Head of caudate nucleus (tissue), 42 donors: ENCODE measurements around the gene ANKHD1.

ENCODE experiments used
- DNase-seq, 42 donors: peaks; one replicate each; pipeline versions ENCODE4 v3.0.0 to v3.0.0-alpha.2; 2020 to 2021; ENCODE audit warnings: mixed read lengths in 7 of 42
- intact Hi-C: fragments of 100-400 bp; cut with DNase I; formaldehyde crosslinking; loops from one replicate; pipeline ENCODE4 v1.15.0; 2022

Gene ANKHD1

DNA sequence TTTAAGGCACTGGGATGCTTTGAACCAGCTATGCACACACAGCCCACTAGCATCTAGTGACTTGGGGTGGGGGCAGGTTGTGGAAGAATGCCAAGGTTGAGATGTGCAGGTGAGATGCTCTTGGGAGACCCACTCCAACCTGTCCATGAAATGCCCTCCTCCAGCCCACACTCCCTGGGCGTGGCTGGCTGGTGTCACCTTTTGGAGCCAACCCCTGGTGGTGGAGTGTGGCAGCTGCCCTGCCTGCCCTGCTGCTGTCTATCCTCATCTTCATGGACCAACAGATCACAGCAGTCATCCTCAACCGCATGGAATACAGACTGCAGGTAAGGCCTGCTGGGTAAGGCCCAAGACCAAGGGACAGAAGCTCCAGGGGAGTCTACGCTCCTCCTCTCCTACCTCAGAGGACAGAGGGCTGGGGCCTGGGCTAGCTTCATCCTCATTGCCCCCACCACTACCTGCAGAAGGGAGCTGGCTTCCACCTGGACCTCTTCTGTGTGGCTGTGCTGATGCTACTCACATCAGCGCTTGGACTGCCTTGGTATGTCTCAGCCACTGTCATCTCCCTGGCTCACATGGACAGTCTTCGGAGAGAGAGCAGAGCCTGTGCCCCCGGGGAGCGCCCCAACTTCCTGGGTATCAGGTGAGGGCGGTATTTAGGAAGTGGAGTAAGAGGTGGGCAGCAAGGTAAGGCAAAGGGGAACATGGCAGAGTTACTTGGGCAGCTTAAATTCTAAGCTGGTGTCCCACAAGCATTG, 34.2 kb upstream of the ANKHD1 start:
- intact Hi-C loops = loop anchor here (10.0 kb wide), 1 partner anchor 337 kb away; the partner anchor contains the start of gene ZMAT2
- DNase-seq = no peak

DNA sequence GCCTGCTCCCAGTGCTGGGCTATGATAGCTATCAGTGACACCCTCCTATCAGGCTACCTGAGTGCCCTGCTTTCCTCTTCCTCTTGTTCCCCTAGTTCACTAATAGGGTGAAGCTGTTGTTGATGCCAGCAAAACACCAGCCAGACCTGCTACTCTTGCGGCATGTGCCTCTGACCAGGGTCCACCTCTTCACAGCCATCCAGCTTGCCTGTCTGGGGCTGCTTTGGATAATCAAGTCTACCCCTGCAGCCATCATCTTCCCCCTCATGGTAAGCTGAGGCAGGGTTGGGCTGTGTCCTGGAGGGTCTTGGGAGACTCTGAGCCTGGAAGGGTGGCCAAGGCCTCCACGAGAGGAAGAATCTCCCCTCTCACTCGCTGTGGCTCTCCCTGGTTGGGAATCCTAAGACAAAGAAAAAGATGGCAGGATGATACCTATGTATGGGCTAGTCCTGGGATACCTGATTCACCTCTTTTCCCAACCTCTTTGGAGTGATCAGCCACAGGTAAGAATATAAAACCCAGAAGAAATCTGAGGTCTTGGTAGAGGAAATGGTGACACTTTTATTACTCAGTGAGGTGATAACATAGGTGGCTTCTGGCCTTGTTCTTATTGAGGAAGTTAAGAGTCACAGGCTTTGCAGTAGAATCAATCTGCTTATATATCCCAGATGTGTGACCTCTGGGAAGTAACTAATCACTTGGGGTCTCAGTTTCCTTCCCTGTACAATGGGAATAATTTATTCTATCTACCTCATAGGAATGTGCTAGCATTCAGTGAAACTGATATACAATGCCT, 30.1 kb upstream of the ANKHD1 start:
- DNase-seq = no peak
- intact Hi-C loops = loop anchor here (10.0 kb wide), 1 partner anchor 273 kb away; the partner anchor contains the start of genes IK and NDUFA2

- DNase-seq = peak; percentile 33 to 87 (median 72)
- intact Hi-C loops = loop anchor here (10.0 kb wide), 1 partner anchor 272 kb away; the partner anchor contains the start of genes IK and NDUFA2
These were observed 28.6 kb upstream of the ANKHD1 start for GRCh38 chr5:140372971-140373487.

DNA sequence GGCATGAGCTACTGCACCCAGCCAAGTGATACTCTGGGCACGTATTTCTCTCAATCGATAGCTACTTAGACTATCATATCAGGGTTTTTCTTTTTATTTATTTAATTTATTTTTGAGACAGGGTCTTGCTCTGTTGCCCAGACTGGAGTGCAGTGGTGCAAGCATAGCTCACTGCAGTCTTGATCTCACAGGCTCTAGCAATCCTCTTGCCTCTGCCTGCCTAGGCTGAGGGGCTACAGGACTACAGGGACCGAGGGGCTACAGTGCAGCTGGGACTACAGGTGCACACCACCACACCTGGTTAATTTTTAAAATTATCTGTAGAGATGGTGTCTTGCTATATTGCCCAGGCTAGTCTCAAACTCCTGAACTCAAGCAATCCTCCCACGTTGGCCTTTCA, 20.3 kb upstream of the ANKHD1 start:
- intact Hi-C loops = no loop called here

DNA sequence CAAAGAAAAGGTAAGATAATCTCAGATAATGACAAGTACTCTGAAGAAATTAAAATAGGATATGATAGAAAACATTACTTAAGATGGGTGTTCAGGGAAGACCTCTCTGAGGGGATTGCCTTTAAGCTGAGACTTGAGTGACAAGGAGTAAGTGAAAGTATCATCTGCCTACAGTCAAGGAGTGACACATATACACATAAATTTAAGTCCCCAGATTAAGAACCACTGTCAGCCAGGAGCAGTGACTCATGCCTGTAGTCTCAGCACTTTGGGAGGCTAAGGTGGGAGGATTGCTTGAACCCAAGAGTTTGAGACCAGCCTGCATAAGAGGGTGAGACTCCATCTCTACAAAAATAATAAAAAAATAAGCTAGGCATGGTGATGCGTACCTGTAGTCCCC, 19.7 kb upstream of the ANKHD1 start:
- DNase-seq = no peak
- intact Hi-C loops = no loop called here

More for the DNA sequence above, 20.3 kb upstream of the ANKHD1 start:
- DNase-seq = no peak

GRCh38 chr5:140382866-140383265, 18.8 kb upstream of the ANKHD1 start:
- intact Hi-C loops = no loop called here
- DNase-seq = no peak

- intact Hi-C loops = no loop called here
- no peak for DNase-seq
These were observed 18.3 kb upstream of the ANKHD1 start for GRCh38 chr5:140383300-140383699.

GRCh38 chr5:140388052-140388451, 13.6 kb upstream of the ANKHD1 start:
- no peak for DNase-seq
- intact Hi-C loops = no loop called here

DNA sequence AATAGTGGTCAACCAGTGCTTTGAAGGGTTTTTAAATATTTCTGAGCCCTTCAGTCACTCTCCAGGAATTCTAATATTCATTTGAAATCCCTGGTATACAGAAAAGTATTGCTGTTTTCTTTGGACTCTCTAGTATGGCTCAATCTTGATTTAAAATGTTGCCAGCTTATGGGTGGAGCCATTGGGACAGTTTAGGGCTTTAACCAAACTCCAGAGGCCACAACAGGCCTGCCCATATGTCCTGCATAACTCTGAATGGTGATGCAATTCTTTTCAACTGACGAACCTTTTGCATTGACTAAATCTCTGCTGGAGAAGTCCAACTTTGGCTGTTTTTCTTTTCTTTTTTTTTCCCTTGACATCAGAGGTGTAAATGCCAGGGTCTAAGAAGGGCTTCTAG, 10.3 kb upstream of the ANKHD1 start:
- intact Hi-C loops = no loop called here
- no peak for DNase-seq

- intact Hi-C loops = no loop called here
- no peak for DNase-seq
These were observed 9.9 kb upstream of the ANKHD1 start for GRCh38 chr5:140391732-140392131.

DNA sequence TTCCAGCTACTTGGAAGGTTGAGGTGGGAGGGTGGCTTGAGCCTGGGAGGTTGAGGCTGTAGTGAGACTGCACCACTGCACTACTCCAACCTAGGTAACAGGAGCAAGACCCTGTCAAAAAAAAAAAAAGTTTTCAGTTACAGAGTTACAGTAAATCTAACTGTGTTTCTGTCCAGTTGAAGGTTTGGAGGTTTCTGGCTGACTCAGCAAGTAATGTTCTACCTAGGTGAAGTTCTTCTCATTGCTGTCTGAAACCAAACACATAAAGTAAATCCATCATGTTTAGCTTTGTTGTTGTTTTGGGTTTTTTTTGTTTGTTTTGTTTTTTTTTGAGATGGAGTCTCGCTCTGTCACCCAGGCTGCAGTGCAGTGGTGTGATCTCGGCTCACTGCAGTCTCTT, 7.9 kb upstream of the ANKHD1 start:
- intact Hi-C loops = no loop called here

DNA sequence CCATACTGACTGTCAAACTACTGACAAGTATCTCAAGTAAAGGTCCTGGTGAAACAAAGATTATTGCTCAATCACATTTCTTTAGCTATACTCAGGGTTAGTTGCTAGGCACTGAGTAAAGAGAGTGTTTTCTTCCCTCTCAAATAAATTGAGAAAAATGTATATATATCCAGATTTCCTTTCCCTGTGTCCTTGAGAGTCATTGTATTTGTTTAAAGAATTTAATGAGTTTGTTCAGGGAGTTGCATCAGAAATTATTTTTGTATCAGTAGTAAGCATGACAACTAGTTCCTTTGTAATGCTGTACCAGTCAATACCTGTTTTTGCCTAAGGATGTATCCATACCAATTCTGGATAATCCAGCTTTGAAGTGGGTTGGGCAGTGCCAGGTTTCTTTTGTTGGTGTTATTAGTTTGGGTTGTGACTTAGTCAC, 3.2 kb upstream of the ANKHD1 start:
- intact Hi-C loops = no loop called here

More for the DNA sequence above, 7.9 kb upstream of the ANKHD1 start:
- DNase-seq = no peak

GRCh38 chr5:140399979-140400729, 1.5 kb upstream of the ANKHD1 start:
- intact Hi-C loops = loop anchor here (5.0 kb wide), 1 partner anchor 147 kb away; the partner anchor contains the start of gene EIF4EBP3
- peak in 1 of 42 donors; percentile 45 for DNase-seq

More for the DNA sequence above, 3.2 kb upstream of the ANKHD1 start:
- no peak for DNase-seq

- DNase-seq = peak; percentile 86 to 99 (median 96)
- intact Hi-C loops = loop anchor here (5.0 kb wide), 1 partner anchor 146 kb away; the partner anchor contains the start of gene EIF4EBP3
These were observed 787 bp upstream of the ANKHD1 start for GRCh38 chr5:140400730-140401361.

DNA sequence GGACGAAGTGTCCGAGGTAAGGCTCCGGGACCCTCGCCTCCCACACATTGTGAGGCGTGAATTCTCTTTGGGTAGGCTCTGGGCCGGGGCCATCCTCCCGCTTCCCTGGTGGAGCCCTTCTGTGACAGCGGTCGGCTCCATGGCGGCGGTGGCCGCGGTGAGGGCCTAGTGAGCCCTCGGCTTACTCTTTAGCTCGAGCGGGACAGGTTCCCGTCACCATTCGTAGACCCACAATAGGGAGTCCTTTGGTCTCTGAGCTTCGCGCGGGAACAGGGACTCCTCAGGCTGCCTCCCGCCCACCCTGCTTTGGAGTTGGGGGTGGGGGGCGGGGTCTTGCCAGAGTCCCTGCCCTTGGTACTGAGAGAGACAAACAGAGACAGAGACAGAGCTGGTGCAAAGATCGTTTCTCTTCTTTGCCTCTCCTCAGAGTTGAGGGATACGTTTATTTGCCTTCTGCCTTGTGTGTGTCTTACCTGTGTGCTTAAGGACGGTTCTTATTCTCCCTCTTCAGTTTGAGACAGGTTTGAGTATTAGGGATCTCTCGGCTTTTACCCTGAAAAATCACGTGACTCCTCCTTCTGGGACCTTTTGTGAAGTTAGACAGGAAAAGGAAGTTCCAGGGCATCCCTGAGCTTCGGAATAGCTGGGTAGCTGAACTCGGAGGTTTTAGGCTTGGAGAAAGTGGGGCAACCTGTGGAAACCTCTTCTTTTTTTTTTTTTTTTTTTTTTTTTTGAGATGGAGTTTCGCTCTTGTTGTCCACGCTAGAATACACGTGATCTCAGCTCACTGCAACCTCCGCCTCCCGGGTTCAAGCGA, 833 bp downstream of the ANKHD1 start:
- peak in 38 of 42 donors; percentile 5 to 69 (median 36) for DNase-seq
- intact Hi-C loops = loop anchor here (5.0 kb wide), 1 partner anchor 145 kb away; the partner anchor contains the start of gene EIF4EBP3

- intact Hi-C loops = loop anchor here (5.0 kb wide), 1 partner anchor 144 kb away; the partner anchor contains the start of gene EIF4EBP3
These were observed 2.0 kb downstream of the ANKHD1 start for GRCh38 chr5:140403613-140404012.

GRCh38 chr5:140408750-140409241, 7.2 kb downstream of the ANKHD1 start:
- no peak for DNase-seq
- intact Hi-C loops = no loop called here

More at GRCh38 chr5:140403613-140404012, 2.0 kb downstream of the ANKHD1 start:
- no peak for DNase-seq
